Measurements from ENCODE around the gene MAD1L1.
"Not testable (repeated sequence)": the region's sequence is repeated elsewhere in the genome, so short reads cannot be mapped to it uniquely, and the experiment has no call there.

Gene MAD1L1

DNA sequence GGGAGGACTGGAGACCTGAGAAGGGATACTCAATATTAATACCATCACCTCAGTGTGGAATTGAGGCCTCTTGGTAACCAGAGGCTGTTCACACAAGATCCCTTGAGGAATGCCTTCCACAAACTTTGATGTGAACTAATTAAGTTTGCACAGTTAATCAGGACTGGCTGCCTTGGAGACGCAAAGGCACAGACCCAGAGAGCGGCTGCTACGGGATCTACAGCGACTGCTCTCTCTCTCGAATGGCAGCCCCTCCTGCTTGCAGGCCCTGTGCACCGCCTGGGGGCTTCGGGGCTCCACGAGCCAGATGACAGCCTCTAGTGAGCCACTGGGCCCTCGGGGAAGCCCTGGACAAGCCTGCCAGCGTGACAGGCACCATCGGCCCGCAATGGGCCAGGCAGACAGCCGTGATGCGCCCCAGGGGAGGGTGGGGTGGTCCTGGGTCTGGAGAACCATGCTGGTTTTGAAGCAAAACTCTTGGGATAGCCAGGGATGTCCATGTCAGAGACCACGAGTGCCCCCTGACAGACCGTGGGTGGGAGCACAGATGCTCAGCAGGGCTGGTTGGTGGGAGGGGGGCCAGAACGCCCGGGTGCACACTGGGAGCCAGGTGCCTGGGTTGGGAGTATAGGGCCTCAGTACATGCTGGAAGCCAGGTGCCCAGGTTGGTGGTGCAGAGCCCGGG lies 367.0 kb downstream of the MAD1L1 start:
- DNase-seq = no peak

- no peak for DNase-seq
These were observed 367.7 kb downstream of the MAD1L1 start for GRCh38 chr7:1865000-1865555.

GRCh38 chr7:1864161-1864940 lies 368.4 kb downstream of the MAD1L1 start:
- DNase-seq = no peak

DNA sequence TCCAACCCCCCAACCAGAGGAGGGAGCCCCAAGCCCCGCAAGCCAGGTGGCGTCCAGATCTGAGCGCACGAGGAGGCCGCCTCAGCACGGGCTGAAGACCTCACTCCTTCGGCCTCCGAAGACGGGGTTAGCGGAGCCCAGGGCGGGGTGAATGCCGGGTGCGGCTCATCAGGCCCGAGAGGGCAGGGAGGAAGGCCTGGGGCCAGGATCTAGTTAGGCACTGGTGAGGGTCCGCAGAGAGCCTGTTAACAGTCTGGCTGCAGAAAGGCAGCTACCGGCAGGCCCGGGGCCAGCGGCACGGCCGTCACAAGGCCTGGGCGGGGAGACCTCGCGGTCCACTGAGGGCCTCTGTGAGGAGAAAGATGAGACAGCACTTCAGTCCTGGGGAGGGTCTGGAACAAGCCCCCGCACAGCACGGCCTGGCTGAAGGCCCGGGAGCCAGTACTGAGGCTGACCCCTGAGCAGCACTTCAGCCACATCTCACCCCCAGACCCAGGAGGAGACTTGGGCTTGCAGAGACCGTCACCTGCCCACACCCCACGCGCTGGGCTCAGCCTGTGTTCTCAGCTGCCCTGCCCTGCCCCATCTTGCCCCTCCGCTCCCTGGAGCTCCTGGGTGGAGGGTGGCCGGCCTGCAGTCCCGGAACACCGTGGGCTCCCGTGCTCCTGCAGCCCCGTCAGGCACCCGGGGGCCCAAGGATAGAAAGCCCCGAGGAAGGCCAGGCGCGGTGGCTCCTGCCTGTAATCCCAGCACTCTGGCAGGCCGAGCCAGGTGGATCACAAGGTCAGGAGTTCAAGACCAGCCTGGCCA lies 369.4 kb downstream of the MAD1L1 start:
- no peak for DNase-seq

GRCh38 chr7:1862560-1862959 lies 370.2 kb downstream of the MAD1L1 start:
- no peak for DNase-seq

- no peak for DNase-seq
These were observed 370.8 kb downstream of the MAD1L1 start for GRCh38 chr7:1861799-1862458.

DNA sequence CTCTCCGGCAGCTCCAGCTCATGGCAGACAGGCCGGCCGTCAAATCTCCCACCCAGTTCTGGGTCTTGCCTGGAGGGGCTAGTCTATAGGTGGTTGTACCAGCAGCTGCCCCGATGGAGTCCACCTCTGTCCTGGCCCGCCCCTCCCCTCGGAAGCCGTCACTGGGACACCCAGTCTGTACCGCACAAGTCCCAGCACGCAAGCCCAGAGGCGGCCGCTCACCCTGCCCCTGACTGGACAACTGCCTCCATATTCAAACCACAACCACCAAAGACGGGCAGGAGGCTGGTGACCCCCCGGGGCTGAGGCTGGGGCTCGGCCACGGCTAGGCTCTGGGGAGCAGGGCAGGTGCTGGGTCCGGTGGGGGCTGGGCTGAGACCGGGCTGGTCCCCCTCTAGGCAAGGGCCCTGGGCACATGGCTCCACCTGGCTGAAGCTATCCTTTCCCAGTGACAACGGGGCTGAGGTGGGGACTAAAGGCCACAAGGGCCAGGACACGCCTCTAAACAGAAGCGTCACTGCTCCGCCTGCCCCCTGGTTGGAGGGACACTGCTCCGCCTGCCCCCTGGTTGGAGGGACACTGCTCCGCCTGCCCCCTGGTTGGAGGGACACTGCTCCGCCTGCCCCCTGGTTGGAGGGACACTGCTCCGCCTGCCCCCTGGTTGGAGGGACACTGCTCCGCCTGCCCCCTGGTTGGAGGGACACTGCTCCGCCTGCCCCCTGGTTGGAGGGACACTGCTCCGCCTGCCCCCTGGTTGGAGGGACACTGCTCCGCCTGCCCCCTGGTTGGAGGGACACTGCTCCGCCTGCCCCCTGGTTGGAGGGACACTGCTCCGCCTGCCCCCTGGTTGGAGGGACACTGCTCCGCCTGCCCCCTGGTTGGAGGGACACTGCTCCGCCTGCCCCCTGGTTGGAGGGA lies 371.6 kb downstream of the MAD1L1 start:
- not testable (repeated sequence) for DNase-seq

DNA sequence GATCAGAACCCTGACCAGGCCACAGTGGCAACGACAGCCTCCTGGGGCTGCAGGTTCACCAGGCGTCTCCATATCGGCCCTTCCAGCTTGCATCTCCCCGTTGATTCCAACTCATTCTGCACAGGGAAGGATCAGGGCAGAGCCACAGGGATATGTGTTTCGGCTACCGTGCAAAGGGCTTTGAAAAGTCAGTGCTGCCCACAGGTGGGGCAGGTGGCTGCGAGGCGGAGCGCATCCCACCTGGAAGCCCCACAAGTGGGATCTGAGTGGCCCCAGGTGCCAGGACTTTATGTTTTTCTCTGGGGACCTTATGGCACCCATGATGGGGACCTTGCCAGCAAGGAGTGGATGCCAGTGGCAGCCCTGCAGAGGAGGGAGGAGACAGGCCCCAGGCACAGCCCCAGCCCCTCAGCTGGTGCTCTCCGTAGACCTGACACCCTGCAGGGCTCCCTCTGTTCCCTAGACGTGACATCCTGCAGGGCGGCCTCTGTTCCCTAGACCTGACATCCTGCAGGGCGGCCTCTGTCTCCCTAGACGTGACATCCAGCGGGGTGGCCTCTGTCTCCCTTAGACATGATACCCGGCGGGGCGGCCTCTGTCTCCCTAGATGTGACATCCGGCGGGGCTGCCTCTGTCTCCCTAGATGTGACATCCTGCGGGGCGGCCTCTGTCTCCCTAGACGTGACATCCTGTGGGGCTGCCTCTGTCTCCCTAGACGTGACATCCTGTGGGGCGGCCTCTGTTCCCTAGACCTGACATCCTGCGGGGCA lies 373.3 kb downstream of the MAD1L1 start:
- no peak for DNase-seq

DNA sequence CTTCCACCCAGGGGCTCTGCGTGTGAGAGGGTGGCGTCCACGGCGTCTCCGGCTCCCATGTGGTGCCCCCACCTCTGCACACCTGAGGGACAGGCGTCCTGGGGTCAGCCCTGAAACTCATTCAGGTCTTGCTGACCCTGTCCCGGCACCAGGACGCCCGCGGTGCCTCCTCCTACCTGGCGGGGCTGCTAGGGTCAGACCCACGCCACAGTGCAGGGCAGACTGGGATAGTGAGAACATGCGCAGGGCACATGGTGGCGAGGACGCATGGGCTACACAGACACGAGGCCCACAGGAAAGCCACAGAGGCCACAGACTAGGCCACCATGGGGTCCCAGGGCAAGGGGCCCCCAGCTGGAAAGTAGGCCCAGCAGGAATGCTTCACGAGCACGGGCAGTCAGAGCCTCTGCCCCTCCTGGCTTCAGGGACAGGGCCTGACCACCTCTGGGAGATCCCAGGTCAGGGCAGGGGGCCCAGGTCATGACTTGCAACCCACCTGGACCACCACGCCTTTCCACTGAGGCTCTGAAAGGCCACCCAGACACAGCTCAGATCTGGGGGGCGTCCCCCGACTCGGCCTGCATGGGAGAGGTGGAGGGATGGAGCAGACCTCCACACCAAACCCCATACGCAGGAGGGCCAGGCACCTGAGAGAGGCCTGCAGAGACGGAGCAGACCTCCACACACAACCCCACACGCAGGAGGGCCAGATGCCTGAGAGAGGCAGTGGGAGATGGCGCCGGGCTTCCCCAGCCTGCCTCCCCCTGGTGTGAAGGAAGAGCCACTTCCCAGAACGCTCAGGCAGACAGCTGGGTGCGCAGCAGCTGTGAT lies 374.1 kb downstream of the MAD1L1 start:
- no peak for DNase-seq

GRCh38 chr7:1857487-1858421 lies 375.0 kb downstream of the MAD1L1 start:
- no peak for DNase-seq

- no peak for DNase-seq
These were observed 375.8 kb downstream of the MAD1L1 start for GRCh38 chr7:1856888-1857441.

DNA sequence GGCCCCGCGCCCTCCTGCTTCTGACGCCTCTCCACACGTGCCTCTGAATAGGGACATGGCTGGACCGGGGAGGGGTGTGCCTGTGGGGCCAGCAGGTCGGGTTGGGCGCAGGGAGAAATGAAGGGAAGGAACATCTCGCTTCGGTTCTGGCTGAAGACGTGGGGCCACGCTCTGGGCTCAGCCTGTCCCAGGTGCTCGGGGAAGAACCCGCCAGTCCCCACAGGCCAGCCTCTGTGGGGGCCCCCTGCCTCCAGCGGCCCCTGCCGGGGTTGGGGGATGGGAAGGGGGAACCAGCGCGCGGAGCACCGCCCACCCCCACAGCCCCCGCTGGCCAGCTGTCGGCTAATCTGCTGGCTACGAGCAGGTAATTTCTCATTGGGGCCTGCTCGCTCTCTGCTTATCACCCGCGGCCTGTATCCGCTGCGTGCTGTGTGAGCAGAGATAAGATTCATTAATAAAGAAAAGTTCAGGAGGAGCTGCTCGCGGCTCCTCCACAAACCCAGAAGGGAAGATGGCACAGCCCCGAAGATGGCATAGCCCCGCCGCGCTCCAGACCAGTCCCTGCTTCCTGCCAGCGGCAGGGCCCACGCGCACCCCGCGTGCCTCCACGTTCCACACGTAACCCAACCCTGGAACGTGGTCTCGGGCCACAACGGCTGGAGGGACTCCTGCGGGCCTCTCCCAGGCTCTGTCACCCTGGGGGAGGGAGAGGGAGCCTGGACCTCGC lies 376.4 kb downstream of the MAD1L1 start:
- no peak for DNase-seq

DNA sequence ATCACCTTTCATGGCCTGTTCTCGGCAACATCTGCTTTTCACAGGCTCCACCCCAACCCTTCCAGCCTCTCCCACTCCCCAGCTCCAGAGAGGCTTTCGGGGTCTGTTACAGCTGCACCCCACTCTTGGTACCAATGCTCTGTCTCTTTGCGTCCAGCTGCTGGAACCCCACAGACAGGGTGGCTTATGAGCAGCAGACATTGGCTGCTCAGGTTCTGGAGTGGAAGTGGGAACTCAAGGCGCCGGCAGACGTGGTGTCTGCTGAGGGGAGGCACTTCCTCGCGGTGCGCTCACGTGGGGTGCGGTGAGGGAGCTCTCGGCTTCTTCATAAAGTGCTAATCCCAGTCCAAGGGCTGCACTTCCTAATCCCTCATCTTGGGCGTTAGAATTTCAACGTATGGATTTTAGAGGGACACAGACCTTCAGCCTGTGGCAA lies 377.0 kb downstream of the MAD1L1 start:
- DNase-seq = no peak

- DNase-seq = peak; percentile 17
These were observed 377.6 kb downstream of the MAD1L1 start for GRCh38 chr7:1854866-1855724.

- peak; percentile 15 for DNase-seq
These were observed 378.5 kb downstream of the MAD1L1 start for GRCh38 chr7:1853986-1854865.

Data from activated T-cell treated with anti-CD3 and anti-CD28 coated beads, Interleukin-2, amount 50 U/mL, for 1 hour (primary cell).